Liver (tissue), 9 donors: ENCODE measurements around the gene PHF19. TPM values are rescaled to one million over a fixed set of nuclear protein-coding genes. Genes with fewer than 3 reads are reported as not detected.

Source experiments
- DNase-seq: peaks from one replicate; pipeline ENCODE4 v3.0.0-alpha.2; 2017; ENCODE audit warnings: low spot score
- H3K27ac ChIP-seq, 2 donors: one replicate each; pipeline ENCODE4 v1.7.0; 2013; ENCODE audit warnings: inconsistent platforms in 2 of 2, low read length in 2 of 2, control low read depth in 1 of 2, low read depth in 1 of 2, mild to moderate bottlenecking in 1 of 2
- H3K27me3 ChIP-seq, 4 donors: one replicate each; pipeline versions ENCODE4 v1.6.1 to v1.7.0; 2013; ENCODE audit warnings: low read length in 3 of 4, inconsistent platforms in 1 of 4, mild to moderate bottlenecking in 1 of 4, moderate library complexity in 1 of 4; ENCODE audit not compliant: control insufficient read depth in 4 of 4, insufficient read depth in 4 of 4
- H3K36me3 ChIP-seq, 4 donors: one replicate each; pipeline versions ENCODE4 v1.6.1 to v1.7.0; 2013; ENCODE audit warnings: low read length in 3 of 4, mild to moderate bottlenecking in 3 of 4, low read depth in 1 of 4, moderate library complexity in 1 of 4; ENCODE audit not compliant: control insufficient read depth in 4 of 4, insufficient read depth in 3 of 4
- H3K4me1 ChIP-seq, 4 donors: one replicate each; pipeline versions ENCODE4 v1.6.1 to v1.7.0; 2013; ENCODE audit warnings: low read length in 3 of 4, mild to moderate bottlenecking in 3 of 4, moderate library complexity in 1 of 4; ENCODE audit not compliant: control insufficient read depth in 4 of 4, insufficient read depth in 4 of 4
- H3K4me3 ChIP-seq, 3 donors: one replicate each; pipeline versions ENCODE4 v1.6.1 to v1.7.0; 2013; ENCODE audit warnings: low read length in 3 of 3, control low read depth in 1 of 3, low read depth in 1 of 3, mild to moderate bottlenecking in 1 of 3
- H3K9ac ChIP-seq, 2 donors: one replicate each; pipeline ENCODE4 v1.7.0; 2013; ENCODE audit warnings: low read length in 2 of 2, mild to moderate bottlenecking in 2 of 2, moderate library complexity in 2 of 2, control low read depth in 1 of 2, low read depth in 1 of 2
- H3K9me3 ChIP-seq, 4 donors: one replicate each; pipeline versions ENCODE4 v1.6.1 to v1.7.0; 2013; ENCODE audit warnings: low read length in 3 of 4; ENCODE audit not compliant: control insufficient read depth in 4 of 4
- ATF3 ChIP-seq: IDR thresholded peaks from 2 replicates; pipeline ENCODE4 v1.6.1; 2016; ENCODE audit warnings: antibody characterized with exemption
- CTCF ChIP-seq: fragments of 150-350 bp; IDR thresholded peaks from 2 replicates; pipeline ENCODE4 v1.5.1; 2017; ENCODE audit warnings: improper control_type of control experiment, low read depth, low read length; ENCODE audit not compliant: missing input control
- EGR1 ChIP-seq, 2 donors: IDR thresholded peaks; 2 replicates each; pipeline ENCODE4 v1.6.1; 2016 to 2018; ENCODE audit warnings: antibody characterized with exemption in 2 of 2, low read depth in 2 of 2
- FOXA1 ChIP-seq: IDR thresholded peaks from 2 replicates; pipeline ENCODE4 v1.6.1; 2016; ENCODE audit warnings: antibody characterized with exemption
- FOXA2 ChIP-seq: IDR thresholded peaks from 2 replicates; pipeline ENCODE4 v1.6.1; 2016; ENCODE audit warnings: antibody characterized with exemption
- GABPA ChIP-seq, 2 donors: IDR thresholded peaks in 1 of 2; conservative IDR thresholded peaks in 1 of 2; 2 replicates each; pipeline ENCODE4 v1.6.1; 2016; ENCODE audit warnings: antibody characterized with exemption in 2 of 2, mild to moderate bottlenecking in 1 of 2, moderate library complexity in 1 of 2
- HNF4A ChIP-seq, 2 donors: conservative IDR thresholded peaks; 2 replicates each; pipeline ENCODE4 v1.6.1; 2016; ENCODE audit warnings: antibody characterized with exemption in 2 of 2, mild to moderate bottlenecking in 2 of 2
- HNF4G ChIP-seq: IDR thresholded peaks from 2 replicates; pipeline ENCODE4 v1.6.1; 2016; ENCODE audit warnings: antibody characterized with exemption
- JUND ChIP-seq, 2 donors: IDR thresholded peaks; 2 replicates each; pipeline ENCODE4 v1.6.1; 2016; ENCODE audit warnings: antibody characterized with exemption in 2 of 2
- MAX ChIP-seq: IDR thresholded peaks from 2 replicates; pipeline ENCODE4 v1.6.1; 2016; ENCODE audit warnings: antibody characterized with exemption
- NR2F2 ChIP-seq: IDR thresholded peaks from 2 replicates; pipeline ENCODE4 v1.6.1; 2016; ENCODE audit warnings: antibody characterized with exemption
- RAD21 ChIP-seq, 2 donors: IDR thresholded peaks; 2 replicates each; pipeline ENCODE4 v1.6.1; 2016; ENCODE audit warnings: antibody characterized with exemption in 2 of 2, mild to moderate bottlenecking in 2 of 2
- RXRA ChIP-seq, 2 donors: IDR thresholded peaks; 2 replicates each; pipeline ENCODE4 v1.6.1; 2017 to 2018; ENCODE audit warnings: antibody characterized with exemption in 2 of 2, mild to moderate bottlenecking in 1 of 2
- SP1 ChIP-seq: IDR thresholded peaks from 2 replicates; pipeline ENCODE4 v1.6.1; 2018; ENCODE audit warnings: antibody characterized with exemption, mild to moderate bottlenecking
- TAF1 ChIP-seq: conservative IDR thresholded peaks from 2 replicates; pipeline ENCODE4 v1.6.1; 2016; ENCODE audit warnings: antibody characterized with exemption, mild to moderate bottlenecking
- YY1 ChIP-seq: IDR thresholded peaks from 2 replicates; pipeline ENCODE4 v1.6.1; 2016; ENCODE audit warnings: antibody characterized with exemption, mild to moderate bottlenecking
- ZBTB33 ChIP-seq: IDR thresholded peaks from 2 replicates; pipeline ENCODE4 v1.6.1; 2016; ENCODE audit warnings: antibody characterized with exemption
- WGBS: extraction: QIAGEN DNeasy Blood & Tissue Kit; methylation state at CpG from one replicate; pipeline ENCODE4 v1.1.7; 2013; 5-methylcytosine and 5-hydroxymethylcytosine counted together
- polyA plus RNA-seq, 2 donors: library from polyadenylated mRNA; stranded (reverse) in 1 of 2; unstranded in 1 of 2; fragments of 200-250 nt in 1 of 2; fragments of >200 nt in 1 of 2; fragmentation: Nextera tagmentation in 1 of 2; extraction: Ambion mirVana in 1 of 2; gene quantifications; one replicate each; pipeline versions ENCODE4 v1.2.1 to v1.2.3, GENCODE V29; 2013 to 2015
- total RNA-seq, 2 donors: library from RNA; depleted of rRNA; stranded (reverse); fragments of >200 nt; gene quantifications; one replicate each; pipeline ENCODE4 v1.2.3, GENCODE V29; 2014
- donor health status: healthy.
- donor health status: healthy.
- donor health status: healthy.
- donor health status: healthy.
- donor health status: healthy.

PHF19 gene
- total and polyA plus RNA-seq, 4 donors: 1.9 to 16.0 (median 3.5) TPM

- H3K27me3 ChIP-seq: no peaks in the 10 kb centered on the region
- 90% methylated on average over 9 of the region's 9 CpGs for WGBS
- H3K36me3 ChIP-seq: no peaks in the 10 kb centered on the region
- TF ChIP-seq GABPA (IDR thresholded peaks at IDR 0.05 in 1 of 2, conservative IDR thresholded peaks at IDR 0.05 in 1 of 2): no peak
- no peak for TF ChIP-seq EGR1 (IDR thresholded peaks at IDR 0.05; ENCODE audit: low read depth in 2 of 2)
- no peak for TF ChIP-seq FOXA2
- TF ChIP-seq ZBTB33: no peak
- TF ChIP-seq CTCF: no peak
- no peak for TF ChIP-seq FOXA1
- TF ChIP-seq ATF3: no peak
- TF ChIP-seq JUND (IDR thresholded peaks at IDR 0.05): no peak
- TF ChIP-seq RXRA (IDR thresholded peaks at IDR 0.05): no peak
- TF ChIP-seq SP1: no peak
- TF ChIP-seq HNF4G: no peak
- TF ChIP-seq NR2F2: no peak
- no peak for TF ChIP-seq YY1
- TF ChIP-seq MAX: no peak
- TF ChIP-seq HNF4A (conservative IDR thresholded peaks at IDR 0.05): no peak
- no peak overlapping the region for H3K9ac ChIP-seq
- H3K4me1 ChIP-seq: peaks cover 0 to 16% (median 7%) of the 10 kb centered on the region in 4 donors
- H3K4me3 ChIP-seq: no peak overlapping the region
- no peak for DNase-seq
- no peak overlapping the region for H3K27ac ChIP-seq
- H3K9me3 ChIP-seq: no peaks in the 10 kb centered on the region
Measured at GRCh38 chr9:120870206-120870605, 6.8 kb downstream of the PHF19 start.

- Histone ChIP-seq H3K27ac (no peak overlapping the region), H3K9ac (no peak overlapping the region), H3K4me3 (no peak overlapping the region), H3K36me3 (no peaks in the 10 kb centered on the region), H3K27me3 (no peaks in the 10 kb centered on the region), H3K4me1 (peaks cover 0 to 16% (median 7%) of the 10 kb centered on the region in 4 donors), H3K9me3 (no peaks in the 10 kb centered on the region)
- DNase-seq: no peak
- TF ChIP-seq FOXA1 (no peak), YY1 (no peak), RXRA (IDR thresholded peaks at IDR 0.05) (no peak), HNF4G (no peak), HNF4A (conservative IDR thresholded peaks at IDR 0.05) (no peak), ZBTB33 (no peak), ATF3 (no peak), GABPA (IDR thresholded peaks at IDR 0.05 in 1 of 2, conservative IDR thresholded peaks at IDR 0.05 in 1 of 2) (no peak), MAX (no peak), FOXA2 (no peak), CTCF (no peak), EGR1 (IDR thresholded peaks at IDR 0.05; ENCODE audit: low read depth in 2 of 2) (no peak), TAF1 (no peak), RAD21 (IDR thresholded peaks at IDR 0.05) (no peak), SP1 (no peak), JUND (IDR thresholded peaks at IDR 0.05) (no peak), NR2F2 (no peak)
- WGBS: 95% methylated on average over 10 of the region's 10 CpGs
Measured at GRCh38 chr9:120869726-120870125, 7.3 kb downstream of the PHF19 start.
